NCI-H1105 treated with DMSO at 0.1 percent for 48 hours (cell line): ENCODE data around the gene TANGO6.
"Not testable (repeated sequence)": the region's sequence is repeated elsewhere in the genome, so short reads cannot be mapped to it uniquely, and the experiment has no call there.

Experiments used
- DNase-seq: peaks from one replicate; lab custom pipeline; 2025; lab: John Stamatoyannopoulos, UW

TANGO6 gene

GRCh38 chr16:68969338-68969737, 126.0 kb downstream of the TANGO6 start:
- no peak for DNase-seq

GRCh38 chr16:68972013-68972412, 128.7 kb downstream of the TANGO6 start:
- peak; percentile 32 for DNase-seq

- DNase-seq: no peak
Observed at GRCh38 chr16:68972720-68973119, 129.4 kb downstream of the TANGO6 start.

GRCh38 chr16:68973611-68974120, 130.3 kb downstream of the TANGO6 start:
- DNase-seq: no peak

- no peak for DNase-seq
Observed at GRCh38 chr16:68978303-68978954, 135.1 kb downstream of the TANGO6 start.

- no peak for DNase-seq
Observed at GRCh38 chr16:68980695-68981315, 137.5 kb downstream of the TANGO6 start.

- DNase-seq: no peak
Observed at GRCh38 chr16:68981971-68982370, 138.6 kb downstream of the TANGO6 start.

GRCh38 chr16:68984467-68984866, 141.1 kb downstream of the TANGO6 start:
- no peak for DNase-seq

- no peak for DNase-seq
Observed at GRCh38 chr16:68985268-68985667, 141.9 kb downstream of the TANGO6 start.

GRCh38 chr16:68985855-68986254, 142.5 kb downstream of the TANGO6 start:
- no peak for DNase-seq

GRCh38 chr16:68987734-68988457, 144.6 kb downstream of the TANGO6 start:
- DNase-seq: no peak

- not testable (repeated sequence) for DNase-seq
Observed at GRCh38 chr16:68990172-68990845, 147.0 kb downstream of the TANGO6 start.

GRCh38 chr16:68991075-68991474, 147.7 kb downstream of the TANGO6 start:
- DNase-seq: no peak

GRCh38 chr16:68992521-68992920, 149.2 kb downstream of the TANGO6 start:
- no peak for DNase-seq

- DNase-seq: no peak
Observed at GRCh38 chr16:68993456-68993855, 150.1 kb downstream of the TANGO6 start.

- no peak for DNase-seq
Observed at GRCh38 chr16:68993885-68994284, 150.6 kb downstream of the TANGO6 start.

- DNase-seq: no peak
Observed at GRCh38 chr16:68994324-68994723, 151.0 kb downstream of the TANGO6 start.

- DNase-seq: no peak
Observed at GRCh38 chr16:68995011-68995504, 151.7 kb downstream of the TANGO6 start.

GRCh38 chr16:68997564-68997963, 154.2 kb downstream of the TANGO6 start:
- DNase-seq: no peak

GRCh38 chr16:68999114-68999513, 155.8 kb downstream of the TANGO6 start:
- DNase-seq: no peak

- DNase-seq: no peak
Observed at GRCh38 chr16:69003500-69003899, 160.2 kb downstream of the TANGO6 start.

GRCh38 chr16:69005641-69006355, 162.5 kb downstream of the TANGO6 start:
- DNase-seq: no peak
